CD4-positive, alpha-beta T cell treated with Interleukin-4 for 1 hour (primary cell): ENCODE measurements around the gene ICA1.

ENCODE experiments used
- DNase-seq, 2 donors: peaks; one replicate each; pipeline ENCODE4 v3.0.0-alpha.2; 2020 to 2022

ICA1 gene

DNA sequence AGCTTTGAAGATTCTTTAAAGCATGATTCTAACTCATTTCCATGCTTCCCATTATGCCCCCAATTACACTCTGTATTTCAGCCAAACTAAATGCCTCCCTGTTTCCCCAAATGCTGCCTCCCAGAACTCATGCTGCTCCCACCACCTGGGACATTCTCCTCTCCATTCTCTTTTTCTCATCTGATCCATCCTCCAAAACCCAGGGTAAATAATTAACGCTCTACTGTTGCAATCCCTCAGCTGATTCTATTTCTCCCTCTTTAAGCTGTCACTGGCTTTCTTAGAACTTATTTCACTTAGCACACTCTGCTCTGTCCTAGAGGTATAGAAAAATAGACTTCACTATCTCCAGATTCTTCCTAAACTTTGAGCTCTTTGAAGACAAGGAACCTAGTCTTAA, 104.7 kb downstream of the ICA1 start:
- no peak for DNase-seq

DNA sequence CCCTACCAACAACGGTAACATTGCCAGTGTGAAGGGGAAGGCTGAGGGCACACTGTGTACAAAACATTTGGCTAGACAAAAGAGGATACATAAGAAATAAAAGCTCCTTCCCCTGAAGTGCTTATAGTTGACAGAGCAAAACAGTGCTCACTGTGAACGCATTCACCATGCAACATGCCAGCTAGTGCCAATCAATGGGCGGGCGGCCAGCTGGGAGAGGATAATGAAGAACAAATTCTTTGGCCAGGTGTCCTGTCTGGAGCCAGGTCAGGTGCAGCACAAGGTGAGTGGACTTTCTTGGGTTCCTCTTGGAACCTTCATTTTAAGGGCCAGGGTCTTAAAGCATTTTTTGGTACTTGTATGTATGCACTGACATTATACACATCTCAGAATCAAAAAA, 106.1 kb downstream of the ICA1 start:
- DNase-seq: no peak

DNA sequence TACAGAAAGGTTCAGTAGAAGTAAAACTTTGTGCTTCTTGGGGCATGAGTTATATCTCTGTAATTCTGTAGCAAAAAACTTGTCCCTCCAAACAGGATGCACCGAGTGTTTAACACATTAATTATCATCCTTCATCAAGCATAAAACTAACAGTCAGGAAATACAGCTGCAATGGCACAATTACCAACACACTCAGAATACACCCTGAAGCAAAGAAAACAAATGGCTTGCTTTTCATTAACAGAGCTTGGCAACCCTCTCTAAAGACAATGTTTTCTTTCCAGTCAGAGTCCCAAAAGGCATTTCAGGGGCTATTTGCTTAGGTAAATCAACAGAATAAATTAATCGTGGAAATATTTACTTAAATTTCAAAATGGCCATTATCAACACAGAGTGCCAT, 107.7 kb downstream of the ICA1 start:
- no peak for DNase-seq

DNA sequence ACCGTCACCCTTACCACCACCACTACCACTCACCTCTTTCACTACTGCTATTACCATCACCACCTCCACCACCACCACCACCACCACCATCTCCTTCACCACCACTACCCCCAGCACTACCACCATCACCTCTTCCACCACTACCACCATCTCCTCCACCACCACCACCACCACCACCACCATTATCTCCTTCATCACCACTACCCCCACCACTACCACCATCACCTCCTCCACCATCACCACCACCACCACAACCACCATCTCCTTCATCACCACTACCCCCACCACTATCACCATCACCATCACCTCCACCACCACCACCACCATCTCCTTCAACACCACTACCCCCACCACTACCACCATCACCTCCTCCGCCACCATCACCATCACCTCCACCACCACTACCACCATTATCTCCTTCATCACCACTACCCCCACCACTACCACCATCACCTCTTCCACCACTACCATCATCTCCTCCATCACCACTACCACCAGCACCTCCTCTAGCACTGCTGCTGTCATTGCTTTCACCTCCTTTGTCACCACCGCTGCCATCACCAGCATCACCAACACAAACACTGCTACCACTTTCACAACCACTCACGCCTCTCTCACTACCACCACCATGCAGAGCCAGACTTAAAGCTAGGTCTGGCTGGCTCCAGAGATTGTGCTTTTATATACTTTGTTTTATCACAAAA, 109.3 kb downstream of the ICA1 start:
- peak; percentile 26 to 45 for DNase-seq

DNA sequence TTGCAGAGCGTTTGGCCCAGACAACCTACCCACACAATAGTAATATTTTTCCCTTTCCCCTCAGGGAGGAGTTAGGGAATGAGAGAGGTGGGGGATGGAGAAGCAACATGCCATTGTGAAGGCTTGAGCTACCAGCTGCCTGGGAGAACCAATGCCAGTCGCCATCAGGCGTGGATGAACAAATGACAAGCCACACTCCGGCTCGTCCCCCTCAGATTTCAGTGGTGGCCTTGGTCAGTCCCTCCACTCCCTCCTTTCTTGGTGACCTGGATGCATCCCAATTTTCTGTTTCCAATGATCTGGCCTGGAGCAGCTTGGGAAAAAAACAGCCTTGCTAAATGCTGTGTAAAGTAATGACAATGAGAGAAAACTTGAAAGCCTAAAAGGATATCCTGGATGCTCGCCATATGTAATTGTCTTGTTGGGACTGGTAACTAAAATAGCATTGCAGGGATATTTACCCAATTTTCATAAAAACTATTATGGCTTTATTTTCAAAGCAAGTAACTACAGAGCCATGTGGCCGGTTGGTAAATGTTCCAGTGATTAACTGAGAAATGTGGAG, 110.7 kb downstream of the ICA1 start:
- DNase-seq: no peak

DNA sequence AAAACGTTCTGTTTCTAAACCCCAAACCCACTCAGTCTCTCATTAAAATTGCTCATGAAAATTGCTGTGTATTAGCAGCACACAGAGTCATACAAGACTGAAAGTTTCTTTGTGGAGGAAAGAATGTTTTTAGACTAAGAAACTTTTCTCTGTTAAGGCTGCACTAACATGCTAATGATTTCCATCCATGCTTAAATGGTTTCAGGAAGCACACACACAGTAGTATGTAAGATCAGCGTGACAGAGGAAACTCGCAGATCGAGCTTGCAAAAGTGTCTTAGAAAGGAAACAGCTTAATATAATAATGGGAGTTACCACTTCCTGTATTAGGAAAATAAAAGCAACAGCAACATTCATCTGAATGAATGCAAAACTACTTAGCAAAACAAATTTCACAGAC, 112.7 kb downstream of the ICA1 start:
- DNase-seq: peak in 1 of 2 donors; percentile 38

DNA sequence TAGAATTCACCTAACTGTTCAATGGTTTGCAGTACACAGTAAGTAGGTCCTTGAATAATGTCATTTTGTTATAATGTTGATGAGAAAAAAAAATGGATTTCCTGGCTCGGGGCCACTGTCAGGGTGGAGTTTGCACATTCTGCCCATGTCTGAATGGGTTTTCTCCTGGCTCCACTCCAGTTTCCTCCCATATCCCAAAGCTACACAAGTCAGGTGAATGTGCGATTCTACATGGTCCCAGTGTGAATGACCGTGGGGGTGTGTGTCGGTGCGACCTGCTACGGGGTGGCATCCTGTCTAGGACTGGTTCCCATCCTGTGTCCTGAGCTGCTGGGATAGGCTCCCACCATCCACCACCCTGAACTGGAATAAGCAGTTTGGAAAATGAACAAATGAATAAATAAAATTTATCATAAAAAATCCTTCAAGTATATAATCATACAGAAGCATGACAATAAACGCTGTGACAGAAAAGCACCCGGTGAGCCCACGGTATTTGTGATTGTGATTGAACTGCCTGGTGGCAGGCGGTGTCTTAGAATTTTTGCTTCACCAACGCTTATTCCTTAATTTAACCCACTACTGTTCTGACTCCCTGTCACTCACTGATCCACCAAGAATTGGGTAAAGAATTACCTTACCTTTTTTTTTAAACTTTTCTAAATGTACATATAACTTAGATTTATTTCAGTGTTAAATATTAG, 114.1 kb downstream of the ICA1 start:
- no peak for DNase-seq

DNA sequence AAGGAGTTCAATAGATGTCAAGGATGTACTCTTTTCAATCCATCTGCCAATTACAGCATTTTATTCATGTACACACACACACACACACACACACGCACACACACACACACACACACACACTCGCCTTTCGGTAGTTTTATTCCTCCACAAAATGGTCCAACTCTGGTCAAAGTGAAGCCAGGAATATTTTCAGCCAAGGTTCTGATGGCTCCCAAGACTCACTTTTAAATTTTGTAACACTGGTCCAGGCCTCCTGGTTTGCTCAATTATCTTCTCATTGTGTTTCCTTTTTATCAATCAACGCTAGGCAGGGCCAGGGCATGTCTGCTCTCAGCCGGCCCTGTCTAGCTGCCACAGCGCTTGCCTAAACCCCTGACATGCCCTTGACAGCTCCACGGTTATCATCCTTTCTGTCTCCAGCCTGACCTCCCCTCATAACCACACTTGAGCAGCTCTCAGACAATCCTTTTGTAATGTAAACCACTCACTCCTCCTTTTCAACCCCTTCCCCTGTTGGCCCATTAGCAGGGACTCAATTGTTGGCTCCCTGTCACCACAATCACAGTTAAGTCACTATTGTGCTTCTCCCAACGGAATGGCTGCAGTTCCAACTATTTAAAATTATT, 115.1 kb downstream of the ICA1 start:
- no peak for DNase-seq

DNA sequence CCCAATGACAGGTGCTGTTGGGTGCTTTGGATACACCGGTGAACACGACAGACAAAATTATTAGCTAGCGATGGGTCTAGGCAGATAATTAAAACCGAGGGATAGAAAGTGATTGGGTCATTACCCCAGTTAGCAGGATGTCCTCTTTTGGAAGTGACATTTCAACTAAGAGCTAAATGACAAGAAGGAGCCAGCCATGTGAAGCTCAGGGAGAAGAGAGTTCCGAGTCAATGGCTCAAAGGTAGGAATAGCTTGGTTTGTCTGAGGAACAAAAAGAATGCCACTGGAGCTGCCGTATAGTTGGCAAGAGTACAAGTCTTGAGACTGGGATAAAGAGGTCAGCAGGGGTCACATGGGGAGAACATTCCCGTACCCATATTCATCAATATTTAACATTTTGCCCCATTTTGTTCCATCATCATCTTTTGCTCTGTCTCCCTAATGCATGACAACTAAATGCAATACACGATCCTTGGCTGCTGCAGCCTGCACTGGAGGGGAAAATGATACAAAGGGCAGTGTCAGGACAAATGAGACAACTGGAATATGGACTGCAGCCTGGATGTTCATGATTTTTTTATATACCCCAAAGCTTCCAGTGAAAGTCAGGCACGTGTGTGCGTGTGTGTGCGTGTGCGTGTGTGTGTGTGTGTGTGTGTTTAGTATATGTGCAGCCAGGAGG, 115.7 kb downstream of the ICA1 start:
- no peak for DNase-seq

DNA sequence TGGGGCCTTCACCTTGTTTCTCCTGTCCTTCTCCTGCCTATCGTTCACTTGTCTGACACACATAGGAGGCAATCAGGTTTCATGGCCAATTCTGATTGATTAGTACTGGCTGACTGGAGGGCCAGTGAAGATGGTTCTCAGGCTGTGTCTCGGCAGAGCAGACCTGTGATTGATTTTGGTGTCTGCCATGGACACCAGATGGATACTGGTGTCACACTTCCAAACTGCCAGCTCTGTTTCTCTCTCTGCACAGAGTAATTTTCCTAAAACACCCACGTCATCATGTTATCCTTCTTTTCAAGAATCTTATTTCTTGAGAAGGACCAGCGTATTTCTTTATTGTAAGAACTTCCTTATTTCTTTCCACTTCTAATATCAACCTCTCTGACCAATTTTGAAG, 117.1 kb downstream of the ICA1 start:
- DNase-seq: no peak

DNA sequence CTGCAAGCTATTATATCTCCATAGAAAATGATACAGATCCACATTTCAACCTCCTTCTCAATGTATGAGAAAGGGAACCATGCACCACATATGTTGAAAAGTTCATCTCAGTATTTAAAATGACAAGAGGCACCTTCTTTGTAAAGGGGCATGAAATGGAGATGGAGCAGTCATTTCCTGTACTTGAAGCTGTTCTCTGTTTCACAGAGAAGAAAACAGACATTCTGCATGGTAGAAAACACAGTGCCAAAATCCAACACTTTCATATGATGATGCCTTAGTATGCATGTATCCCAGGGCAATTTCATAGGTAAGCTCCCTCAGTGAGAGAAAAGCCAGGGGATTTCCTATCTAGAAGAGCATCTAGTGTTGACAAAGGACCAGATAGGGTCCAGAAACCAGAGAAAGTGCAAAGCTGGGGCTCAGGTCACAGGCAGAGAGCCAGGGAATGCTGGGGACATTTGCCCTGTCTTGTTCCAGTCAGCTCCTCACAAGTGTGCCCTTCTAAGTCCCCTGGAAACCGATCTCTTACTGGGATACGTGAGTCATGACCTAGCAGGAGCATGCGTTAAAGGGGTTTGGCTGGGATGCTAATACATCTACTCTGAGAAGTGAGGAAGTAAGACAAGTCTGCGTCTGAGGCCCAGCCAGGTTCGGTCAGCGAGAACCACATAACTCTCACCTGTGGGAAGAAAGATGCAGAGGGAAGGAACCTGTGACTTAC, 118.7 kb downstream of the ICA1 start:
- DNase-seq: peak in 1 of 2 donors; percentile 42

DNA sequence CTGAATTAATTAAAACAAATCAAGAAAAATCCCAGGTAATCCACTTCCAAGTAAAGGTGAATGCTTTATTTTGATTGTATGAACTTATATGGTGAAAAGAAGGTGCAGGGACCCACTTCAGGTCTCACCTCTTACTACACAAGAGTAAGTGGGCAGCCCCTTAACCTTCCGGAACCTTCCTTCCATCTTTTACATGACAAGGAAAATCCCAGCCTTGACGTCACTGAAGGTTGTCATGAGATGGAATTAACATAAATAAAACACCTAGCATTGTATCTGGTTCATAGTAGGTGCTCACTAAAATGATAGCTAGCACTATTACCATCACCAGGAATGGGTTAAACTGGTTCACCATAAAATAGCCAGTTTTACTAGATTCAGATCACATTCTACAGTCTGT, 119.5 kb downstream of the ICA1 start:
- DNase-seq: peak in 1 of 2 donors; percentile 52

DNA sequence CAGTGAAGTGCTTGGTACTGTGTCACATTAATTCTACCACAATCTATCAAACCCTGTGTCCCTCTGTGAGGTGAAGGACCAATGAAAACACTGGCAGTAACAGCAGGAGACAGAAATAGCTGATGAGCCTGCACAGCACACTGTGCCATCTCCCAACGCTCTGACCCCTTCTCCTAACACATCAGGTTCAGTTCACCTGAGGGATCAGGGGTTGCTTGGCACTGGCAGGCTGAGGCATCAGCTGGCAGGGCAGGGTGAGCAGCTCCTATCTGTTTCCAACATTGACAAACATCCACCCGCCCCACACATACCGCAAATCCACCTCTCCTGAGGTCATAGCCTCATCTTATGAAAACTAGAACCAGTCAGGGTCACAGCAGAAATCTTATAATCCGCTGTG, 120.9 kb downstream of the ICA1 start:
- DNase-seq: no peak

DNA sequence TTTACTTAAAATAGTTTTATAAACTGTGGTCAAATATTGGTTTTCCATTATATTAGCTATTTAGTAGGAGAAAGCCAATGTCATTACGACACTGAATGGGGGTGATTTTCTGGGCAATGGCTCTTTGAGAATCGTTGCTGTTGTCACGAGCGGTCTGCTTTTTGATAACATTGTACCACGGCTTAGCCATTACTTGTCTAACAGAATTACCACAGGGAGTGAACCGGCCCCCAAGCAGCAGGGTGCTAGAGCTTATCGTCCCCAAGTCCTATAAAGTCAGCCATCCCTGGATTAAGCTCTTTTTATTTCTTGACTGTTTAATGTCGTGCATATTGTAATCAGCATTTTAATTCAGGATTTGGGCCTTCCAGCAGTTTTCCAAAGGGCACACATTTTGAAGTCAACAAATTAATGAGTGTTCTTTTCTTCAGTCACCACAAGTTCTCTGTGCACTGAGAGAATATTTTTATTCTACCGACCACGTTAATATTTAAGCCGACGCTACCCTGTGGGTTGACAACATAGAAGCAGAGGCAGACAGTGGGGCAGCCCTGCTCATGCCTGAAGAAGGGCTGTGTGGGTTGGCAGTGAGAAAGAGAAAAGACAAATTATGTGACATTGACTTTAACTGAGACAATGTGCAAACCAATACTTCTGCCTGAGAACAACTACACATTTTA, 125.8 kb downstream of the ICA1 start:
- DNase-seq: no peak

DNA sequence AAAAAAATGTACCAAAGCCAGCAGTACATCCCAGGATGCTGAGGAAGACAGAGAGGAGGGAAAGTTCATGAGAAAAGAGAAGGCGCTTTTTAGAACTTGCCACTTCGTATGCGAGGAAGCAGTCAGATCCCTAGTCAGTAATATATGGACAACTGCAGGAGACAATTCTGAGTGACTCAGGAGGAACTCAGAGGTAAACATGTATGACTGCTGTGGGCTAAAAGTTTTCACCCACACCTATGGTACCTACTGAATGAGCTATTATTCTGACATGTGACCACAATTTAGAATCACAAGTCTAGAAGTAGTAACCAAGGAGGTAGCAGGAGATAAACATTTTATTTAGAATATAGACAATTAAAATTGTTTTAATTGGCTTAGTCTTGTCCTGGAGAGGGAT, 126.5 kb downstream of the ICA1 start:
- no peak for DNase-seq

DNA sequence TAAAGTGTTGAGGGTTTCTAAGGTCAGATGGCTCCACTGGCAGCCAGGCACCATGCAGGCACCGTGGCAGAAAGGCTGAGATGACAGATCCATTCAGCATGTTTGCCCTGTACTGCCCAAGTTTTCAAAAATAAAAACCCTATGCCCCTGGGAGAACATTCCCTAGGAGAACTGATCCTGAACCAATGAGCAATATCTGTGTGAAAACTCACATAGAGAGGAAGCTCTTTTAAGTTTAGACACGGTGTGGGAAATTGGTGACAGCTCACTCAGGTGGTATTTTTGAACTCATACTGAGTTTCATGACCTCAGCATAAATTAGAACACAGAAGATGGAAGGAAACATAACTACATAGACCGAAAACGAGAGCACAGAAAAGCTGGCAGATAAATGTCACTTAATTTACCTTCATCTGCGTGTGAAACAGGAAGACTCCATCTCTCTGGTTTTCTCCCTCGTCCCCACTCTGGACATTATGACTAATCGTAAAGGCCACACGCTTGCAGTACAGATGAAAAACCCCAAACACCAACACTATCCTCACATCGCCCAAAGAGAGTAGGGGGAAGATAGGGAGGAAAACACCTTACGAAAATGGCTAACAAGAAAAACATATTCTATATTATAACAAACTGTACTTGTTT, 127.8 kb downstream of the ICA1 start:
- DNase-seq: peak in 1 of 2 donors; percentile 61

DNA sequence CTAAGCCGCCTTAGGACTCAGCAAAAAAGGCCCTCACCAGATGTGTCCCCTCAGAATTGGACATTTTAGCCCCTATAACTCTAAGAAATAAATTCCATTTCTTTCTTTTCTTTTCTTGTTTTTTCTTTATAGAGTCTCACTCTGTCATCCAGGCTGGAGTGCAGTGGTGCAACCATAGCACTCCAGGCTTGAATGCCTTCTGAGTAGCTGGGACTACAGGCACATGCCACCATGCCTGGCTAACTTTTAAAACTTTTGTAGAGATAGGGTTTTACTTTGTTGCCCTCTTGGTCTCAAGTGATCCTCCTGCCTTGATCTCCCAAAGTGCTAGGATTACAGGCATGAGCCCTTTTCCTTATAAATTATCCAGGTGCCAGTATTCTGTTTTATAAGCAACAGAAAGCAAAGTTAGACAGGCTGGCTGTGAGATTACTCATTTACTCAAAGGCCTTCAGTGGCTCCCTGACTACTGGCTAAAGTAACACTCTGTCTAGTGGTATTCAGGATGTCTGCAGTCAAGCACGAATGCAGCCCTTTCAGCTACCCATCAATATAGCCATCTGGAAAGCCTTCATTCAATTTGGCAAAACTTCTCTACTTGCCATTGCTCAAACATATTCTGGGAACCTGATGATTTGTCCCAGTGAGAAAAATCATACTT, 128.6 kb downstream of the ICA1 start:
- no peak for DNase-seq

DNA sequence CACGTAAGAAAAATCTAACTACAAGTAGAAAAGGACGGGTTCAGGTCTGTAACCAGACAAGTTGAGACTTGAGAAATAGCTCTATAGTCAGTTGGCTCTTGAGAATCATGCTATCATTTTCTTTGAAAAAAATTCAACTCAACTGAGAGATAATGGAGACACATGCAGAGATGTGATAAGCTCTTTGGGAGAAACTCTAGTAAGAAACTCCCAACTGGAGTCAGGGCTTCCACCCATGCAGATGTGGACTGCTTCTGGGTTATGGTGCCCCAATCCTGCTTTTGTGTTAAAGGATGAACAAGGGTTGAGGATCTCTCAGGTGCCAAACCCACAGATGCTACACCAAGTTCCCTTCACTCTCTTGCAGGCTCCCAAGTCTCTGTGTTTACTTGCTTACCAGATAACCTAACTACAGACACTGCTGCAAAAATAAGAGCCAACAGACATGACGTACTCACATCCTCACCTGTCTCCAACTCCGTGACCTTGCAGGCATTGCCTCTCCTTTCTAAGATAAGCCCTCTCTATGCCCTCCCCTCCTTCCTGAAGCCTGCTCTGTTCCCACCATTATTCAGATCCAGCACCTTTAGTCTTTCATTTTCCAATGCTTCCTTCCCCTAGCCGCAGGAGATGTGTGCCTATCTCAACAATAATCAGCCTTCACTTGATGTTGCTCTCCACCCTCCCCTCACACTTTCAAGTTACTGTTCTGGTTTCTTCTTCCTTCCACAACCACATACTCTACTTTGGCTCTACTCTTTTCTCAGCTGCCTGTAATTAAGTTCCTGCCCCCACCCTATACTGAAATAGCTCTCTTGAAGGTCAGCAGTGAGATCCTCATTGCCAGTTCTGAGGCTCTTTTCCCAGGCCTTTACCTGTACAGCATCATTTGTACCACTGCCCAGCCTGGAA, 130.0 kb downstream of the ICA1 start:
- peak; percentile 69 to 77 for DNase-seq

DNA sequence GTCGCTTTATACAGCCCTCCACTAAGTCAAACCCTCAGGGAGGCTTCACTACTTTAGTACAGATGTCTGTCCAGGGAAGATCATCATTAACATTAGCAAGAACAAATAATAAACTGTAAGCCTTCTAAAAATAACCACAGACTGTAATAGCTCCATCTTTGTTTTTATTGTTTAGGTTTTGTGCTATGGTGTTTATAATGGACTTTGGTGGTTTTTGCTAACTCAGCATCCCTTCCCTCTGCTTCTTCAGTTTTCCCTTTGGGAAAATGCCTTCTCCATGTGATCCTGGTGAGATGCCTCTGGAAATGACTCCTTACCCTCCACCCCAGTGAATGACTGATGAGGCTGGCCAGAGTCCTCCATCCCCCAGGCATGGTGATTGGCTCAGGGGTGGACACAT, 131.3 kb downstream of the ICA1 start:
- DNase-seq: no peak

DNA sequence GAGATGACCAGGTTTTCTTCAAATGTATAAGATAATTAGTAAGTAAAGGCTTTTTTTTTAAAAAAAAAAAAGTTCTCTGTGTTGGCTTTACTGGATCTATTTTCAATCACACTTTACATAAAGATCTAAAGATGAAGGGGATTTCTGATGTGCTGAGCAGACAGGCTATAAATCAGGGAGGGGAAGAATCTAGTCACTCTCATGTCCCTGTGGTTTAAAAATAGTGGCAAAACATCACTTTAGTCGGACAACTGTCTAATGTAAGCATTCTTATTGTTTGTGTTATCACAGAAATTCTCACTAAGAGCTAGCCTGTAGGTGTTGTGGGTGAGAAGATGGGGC, 132.7 kb downstream of the ICA1 start:
- peak in 1 of 2 donors; percentile 63 for DNase-seq
